Fibroblast of lung (primary cell): ENCODE data around the gene METTL21C.

Experiments used
- CTCF ChIP-seq, 2 donors: IDR thresholded peaks in 1 of 2; conservative IDR thresholded peaks in 1 of 2; 1 replicate in 1 of 2; 2 replicates in 1 of 2; pipeline ENCODE4 v1.5.1; 2011 to 2012; ENCODE audit warnings: low read length in 2 of 2, control low read depth in 1 of 2, inconsistent platforms in 1 of 2, low read depth in 1 of 2, mild to moderate bottlenecking in 1 of 2
- EZH2 ChIP-seq: IDR thresholded peaks from 2 replicates; pipeline ENCODE4 v1.5.1; 2012; ENCODE audit warnings: low read length, control low read depth, mild to moderate bottlenecking; ENCODE audit errors: missing control alignments

- no peak for TF ChIP-seq CTCF (conservative IDR thresholded peaks at IDR 0.05 in 1 of 2, IDR thresholded peaks at IDR 0.05 in 1 of 2; ENCODE audit: low read depth in 1 of 2, low read length in 2 of 2)
- no peak for TF ChIP-seq EZH2
These were observed 3.2 kb upstream of the METTL21C start for GRCh38 chr13:102697929-102698648.
